GM12891 (cell line): Measurements from ENCODE around the gene RUNX1.

Source experiments
- POLR2A ChIP-seq: IDR thresholded peaks from 2 replicates; pipeline ENCODE4 v1.6.1; 2011; ENCODE audit warnings: low read depth, low read length, control low read depth
- POLR2AphosphoS5 ChIP-seq: IDR thresholded peaks from 2 replicates; pipeline ENCODE4 v1.6.1; 2011; ENCODE audit warnings: low read depth, low read length, control low read depth
- SPI1 ChIP-seq: IDR thresholded peaks from 2 replicates; pipeline ENCODE4 v1.6.1; 2011; ENCODE audit warnings: low read depth, low read length, control low read depth
- TAF1 ChIP-seq: IDR thresholded peaks from 2 replicates; pipeline ENCODE4 v1.6.1; 2011; ENCODE audit warnings: low read depth, low read length, control low read depth

GRCh38 chr21:35075546-35075945, 26.4 kb upstream of the RUNX1 start:
- TF ChIP-seq TAF1 (no peak), POLR2A (no peak), POLR2AphosphoS5 (no peak), SPI1 (peak; percentile 62)
